ENCODE data around the gene CNDP2. TPM values are rescaled to one million over a fixed set of nuclear protein-coding genes. Genes with fewer than 3 reads are reported as not detected.

CNDP2 gene
- total and polyA plus RNA-seq, 2 donors (not counting 1 experiment from before 2014, with no cell fraction given): 121 to 182 TPM

DNA sequence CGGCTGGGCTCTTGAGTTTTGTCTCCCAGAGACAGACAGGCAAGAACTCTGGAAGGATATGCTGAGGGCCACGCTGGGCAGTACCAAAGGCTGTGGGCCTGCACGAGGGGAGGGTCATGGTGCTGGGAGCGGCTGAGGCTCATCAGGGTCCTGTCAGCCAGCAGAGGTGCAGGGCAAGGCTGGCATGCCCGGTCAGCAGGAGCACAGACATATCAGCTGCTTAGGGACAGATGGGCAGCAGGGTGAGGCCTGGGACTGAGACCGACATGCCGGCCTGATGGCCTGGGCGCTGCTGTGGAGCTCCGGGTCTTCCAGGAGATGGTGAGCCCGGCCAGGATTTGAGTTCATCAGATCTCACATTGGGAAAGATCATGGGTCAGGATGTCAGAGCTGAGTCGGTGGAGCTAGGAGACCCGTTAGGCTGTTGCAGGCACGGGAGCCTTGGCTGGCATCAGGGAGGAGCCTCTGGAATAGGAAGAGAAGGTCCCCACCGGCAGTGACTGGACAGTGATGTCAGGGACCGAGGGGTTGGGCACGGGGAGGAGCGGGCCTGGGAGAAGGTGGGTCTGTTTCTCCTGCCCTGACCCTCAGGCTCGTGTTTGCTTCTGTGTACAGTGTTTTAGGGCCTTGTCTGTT is 18.8 kb downstream of the CNDP2 start:
- no peak overlapping the region for H3K4me3 Mint-ChIP-seq
- no peaks in the 10 kb centered on the region for H3K9me3 Mint-ChIP-seq (ENCODE audit: insufficient read depth)
- H2AFZ ChIP-seq (ENCODE audit: insufficient read depth, low read depth, low read length, poor library complexity, severe bottlenecking): no peak overlapping the region
- no peak overlapping the region for H3K4me3 ChIP-seq (ENCODE audit: control extremely low read depth in 1 of 5, extremely low read depth in 1 of 5, insufficient read depth in 1 of 5, low read depth in 2 of 5, low read length in 4 of 5)
- peaks cover 37% of the 10 kb centered on the region for H3K79me2 ChIP-seq (ENCODE audit: control insufficient read depth, insufficient read depth, low read length)
- H3K27ac Mint-ChIP-seq: no peak overlapping the region
- no peaks in the 10 kb centered on the region for H3K4me1 Mint-ChIP-seq
- no peaks in the 10 kb centered on the region for H3K27me3 Mint-ChIP-seq
- H4K20me1 ChIP-seq (ENCODE audit: control insufficient read depth, insufficient read depth, low read length, poor library complexity, severe bottlenecking): peaks cover 55% of the 10 kb centered on the region
- POLR2A ChIA-PET: no interaction called here
- WGBS (ENCODE audit: insufficient coverage): 96% methylated on average over 18 of the region's 18 CpGs
- H3K36me3 ChIP-seq (replicated peaks in 1 of 2; ENCODE audit: control extremely low read depth in 1 of 2, control insufficient read depth in 1 of 2, extremely low read depth in 1 of 2, insufficient read depth in 2 of 2, low read length in 1 of 2): peaks cover 9 to 95% of the 10 kb centered on the region in 2 experiments
- H3K27ac ChIP-seq (ENCODE audit: low read length in 2 of 2): no peak overlapping the region
- H3K9me3 ChIP-seq (ENCODE audit: control extremely low read depth in 1 of 3, control insufficient read depth in 2 of 3, insufficient read depth in 1 of 3, low read length in 2 of 3): no peaks in the 10 kb centered on the region
- TF ChIP-seq EZH2 (IDR thresholded peaks at IDR 0.05; ENCODE audit: borderline replicate concordance, insufficient read depth, low read depth, low read length, poor library complexity, severe bottlenecking) (no peak), CTCF (IDR thresholded peaks at IDR 0.05) (no peak)
- no peaks in the 10 kb centered on the region for H3K27me3 ChIP-seq (replicated peaks in 1 of 4; ENCODE audit: control extremely low read depth in 1 of 4, control insufficient read depth in 3 of 4, insufficient read depth in 4 of 4, low read length in 3 of 4)
- ATAC-seq (ENCODE audit: low read depth) (no peak), DNase-seq (no peak)
- no peaks in the 10 kb centered on the region for H3K4me1 ChIP-seq (ENCODE audit: control insufficient read depth in 2 of 2, insufficient read depth in 2 of 2, low read length in 2 of 2)
- no peak overlapping the region for H3K9ac ChIP-seq (ENCODE audit: low read length)
- CTCF ChIA-PET: no interaction called here
- H3K4me2 ChIP-seq (replicated peaks; ENCODE audit: low read depth, low read length, poor library complexity, severe bottlenecking): no peak overlapping the region
- intact Hi-C loops (cut with micrococcal nuclease): no loop called here

GRCh38 chr18:74515620-74516231 is 19.6 kb downstream of the CNDP2 start:
- no peak for ATAC-seq (ENCODE audit: low read depth)
- no peaks in the 10 kb centered on the region for H3K4me1 Mint-ChIP-seq
- peaks cover 30% of the 10 kb centered on the region for H3K79me2 ChIP-seq (ENCODE audit: control insufficient read depth, insufficient read depth, low read length)
- H3K9me3 ChIP-seq (ENCODE audit: control extremely low read depth in 1 of 3, control insufficient read depth in 2 of 3, insufficient read depth in 1 of 3, low read length in 2 of 3): no peaks in the 10 kb centered on the region
- no peak for TF ChIP-seq CTCF (IDR thresholded peaks at IDR 0.05)
- no peak for TF ChIP-seq EZH2 (IDR thresholded peaks at IDR 0.05; ENCODE audit: borderline replicate concordance, insufficient read depth, low read depth, low read length, poor library complexity, severe bottlenecking)
- H3K36me3 ChIP-seq (replicated peaks in 1 of 2; ENCODE audit: control extremely low read depth in 1 of 2, control insufficient read depth in 1 of 2, extremely low read depth in 1 of 2, insufficient read depth in 2 of 2, low read length in 1 of 2): peaks cover 9 to 95% of the 10 kb centered on the region in 2 experiments
- no peaks in the 10 kb centered on the region for H3K27me3 ChIP-seq (replicated peaks in 1 of 4; ENCODE audit: control extremely low read depth in 1 of 4, control insufficient read depth in 3 of 4, insufficient read depth in 4 of 4, low read length in 3 of 4)
- peaks cover 48% of the 10 kb centered on the region for H4K20me1 ChIP-seq (ENCODE audit: control insufficient read depth, insufficient read depth, low read length, poor library complexity, severe bottlenecking)
- H3K27ac Mint-ChIP-seq: no peak overlapping the region
- H3K9ac ChIP-seq (ENCODE audit: low read length): no peak overlapping the region
- POLR2A ChIA-PET: no interaction called here
- H3K4me1 ChIP-seq (ENCODE audit: control insufficient read depth in 2 of 2, insufficient read depth in 2 of 2, low read length in 2 of 2): no peaks in the 10 kb centered on the region
- no peak overlapping the region for H3K4me3 ChIP-seq (ENCODE audit: control extremely low read depth in 1 of 5, extremely low read depth in 1 of 5, insufficient read depth in 1 of 5, low read depth in 2 of 5, low read length in 4 of 5)
- no peak overlapping the region for H2AFZ ChIP-seq (ENCODE audit: insufficient read depth, low read depth, low read length, poor library complexity, severe bottlenecking)
- no peaks in the 10 kb centered on the region for H3K27me3 Mint-ChIP-seq
- no peak overlapping the region for H3K4me3 Mint-ChIP-seq
- H3K27ac ChIP-seq (ENCODE audit: low read length in 2 of 2): no peak overlapping the region
- WGBS (ENCODE audit: insufficient coverage): 94% methylated on average over 12 of the region's 13 CpGs
- intact Hi-C loops (cut with micrococcal nuclease): no loop called here
- CTCF ChIA-PET: interaction anchor here (1.1 kb wide), 1 partner anchor 463 kb away, joined by 3 read pairs; no protein-coding TSS in a partner anchor
- H3K9me3 Mint-ChIP-seq (ENCODE audit: insufficient read depth): no peaks in the 10 kb centered on the region
- no peak for DNase-seq
- H3K4me2 ChIP-seq (replicated peaks; ENCODE audit: low read depth, low read length, poor library complexity, severe bottlenecking): no peak overlapping the region

Data from B cell (primary cell).